Mesothelial cell of epicardium (in vitro differentiated cells): ENCODE data around the gene GTF3C5. TPM values are rescaled to one million over a fixed set of nuclear protein-coding genes. Genes with fewer than 3 reads are reported as not detected.

ENCODE experiments used
- DNase-seq, 2 experiments: peaks; one replicate each; pipeline ENCODE4 v3.0.0; 2021; ENCODE audit warnings: low spot score in 2 of 2; ENCODE audit not compliant: unreplicated experiment in 2 of 2
- H3K27ac Mint-ChIP-seq: 2 replicates; pipeline ENCODE4 v1.8.0; 2021; ENCODE audit warnings: mixed read lengths
- H3K27me3 Mint-ChIP-seq: 2 replicates; pipeline ENCODE4 v1.8.0; 2021; ENCODE audit warnings: low read depth, mixed read lengths
- H3K36me3 Mint-ChIP-seq: 2 replicates; pipeline ENCODE4 v1.8.0; 2021; ENCODE audit warnings: mixed read lengths
- H3K4me1 Mint-ChIP-seq: 2 replicates; pipeline ENCODE4 v1.8.0; 2021; ENCODE audit warnings: mixed read lengths
- H3K4me3 Mint-ChIP-seq: 2 replicates; pipeline ENCODE4 v1.8.0; 2021; ENCODE audit warnings: mild to moderate bottlenecking, moderate library complexity, mixed read lengths
- H3K9me3 Mint-ChIP-seq: 2 replicates; pipeline ENCODE4 v1.8.0; 2021; ENCODE audit warnings: mixed read lengths
- CTCF ChIP-seq: fragments of 200-600 bp; sonication (generic); IDR thresholded peaks from one replicate; pipeline ENCODE4 v1.5.0; 2021; ENCODE audit warnings: antibody characterized with exemption; ENCODE audit not compliant: unreplicated experiment
- total RNA-seq: library from RNA; stranded (reverse); gene quantifications from 3 replicates; pipeline ENCODE4 v1.2.1, GENCODE V29; 2021

Gene GTF3C5
- total RNA-seq, 1 donor from 2014 or later = 80.0 TPM

GRCh38 chr9:133049043-133049442 is 18.2 kb downstream of the GTF3C5 start:
- DNase-seq = no peak
- Mint-ChIP-seq H3K36me3 (peaks cover 42% of the 10 kb centered on the region), H3K4me1 (no peaks in the 10 kb centered on the region), H3K4me3 (no peak overlapping the region), H3K27ac (no peak overlapping the region), H3K27me3 (no peaks in the 10 kb centered on the region), H3K9me3 (no peaks in the 10 kb centered on the region)
- no peak for TF ChIP-seq CTCF

- Mint-ChIP-seq H3K27me3 (no peaks in the 10 kb centered on the region), H3K36me3 (peaks cover 38% of the 10 kb centered on the region), H3K4me1 (no peaks in the 10 kb centered on the region), H3K4me3 (no peak overlapping the region), H3K9me3 (no peaks in the 10 kb centered on the region), H3K27ac (no peak overlapping the region)
- no peak for TF ChIP-seq CTCF
- DNase-seq = no peak
Observed at GRCh38 chr9:133050142-133050541, 19.3 kb downstream of the GTF3C5 start.

GRCh38 chr9:133050781-133051180 is 20.0 kb downstream of the GTF3C5 start:
- no peak for DNase-seq
- H3K4me1 Mint-ChIP-seq = no peaks in the 10 kb centered on the region
- peaks cover 39% of the 10 kb centered on the region for H3K36me3 Mint-ChIP-seq
- TF ChIP-seq CTCF = no peak
- H3K4me3 Mint-ChIP-seq = no peak overlapping the region
- H3K27ac Mint-ChIP-seq = no peak overlapping the region
- no peaks in the 10 kb centered on the region for H3K9me3 Mint-ChIP-seq
- no peaks in the 10 kb centered on the region for H3K27me3 Mint-ChIP-seq

GRCh38 chr9:133051281-133051900 is 20.6 kb downstream of the GTF3C5 start:
- no peak for DNase-seq
- TF ChIP-seq CTCF = no peak
- no peaks in the 10 kb centered on the region for H3K9me3 Mint-ChIP-seq
- H3K4me3 Mint-ChIP-seq = no peak overlapping the region
- H3K4me1 Mint-ChIP-seq = no peaks in the 10 kb centered on the region
- no peak overlapping the region for H3K27ac Mint-ChIP-seq
- peaks cover 39% of the 10 kb centered on the region for H3K36me3 Mint-ChIP-seq
- no peaks in the 10 kb centered on the region for H3K27me3 Mint-ChIP-seq

- Mint-ChIP-seq H3K27ac (no peak overlapping the region), H3K4me3 (no peak overlapping the region), H3K4me1 (no peaks in the 10 kb centered on the region), H3K9me3 (no peaks in the 10 kb centered on the region), H3K27me3 (no peaks in the 10 kb centered on the region), H3K36me3 (peaks cover 36% of the 10 kb centered on the region)
- DNase-seq = no peak
- no peak for TF ChIP-seq CTCF
Observed at GRCh38 chr9:133051966-133052539, 21.3 kb downstream of the GTF3C5 start.
